NCI-H1105 (cell line): ENCODE measurements around the gene MIPEP.

Experiments used
- DNase-seq: peaks from one replicate; lab custom pipeline; 2025; lab: John Stamatoyannopoulos, UW

The MIPEP gene

GRCh38 chr13:23715092-23715761 lies 174.0 kb downstream of the MIPEP start:
- no peak for DNase-seq

DNA sequence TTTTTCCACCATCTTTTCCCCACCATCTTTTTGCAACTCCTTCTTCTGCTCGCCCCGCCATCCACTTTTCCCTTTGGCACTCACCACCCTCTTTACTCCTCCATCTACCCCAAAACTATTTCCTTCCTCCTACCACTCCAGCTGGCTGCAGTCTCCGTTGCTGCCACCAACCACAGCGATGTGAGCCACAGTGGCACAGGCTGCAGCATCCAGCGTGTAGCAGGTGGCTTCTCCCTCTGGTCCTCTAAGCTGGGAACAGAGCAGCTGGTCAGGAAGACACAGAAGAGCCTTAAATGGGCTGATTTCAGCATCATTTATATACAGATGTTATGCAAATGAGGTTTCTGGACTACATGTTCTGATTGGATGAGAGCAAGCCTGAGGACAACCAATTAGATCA lies 174.5 kb downstream of the MIPEP start:
- DNase-seq: no peak

DNA sequence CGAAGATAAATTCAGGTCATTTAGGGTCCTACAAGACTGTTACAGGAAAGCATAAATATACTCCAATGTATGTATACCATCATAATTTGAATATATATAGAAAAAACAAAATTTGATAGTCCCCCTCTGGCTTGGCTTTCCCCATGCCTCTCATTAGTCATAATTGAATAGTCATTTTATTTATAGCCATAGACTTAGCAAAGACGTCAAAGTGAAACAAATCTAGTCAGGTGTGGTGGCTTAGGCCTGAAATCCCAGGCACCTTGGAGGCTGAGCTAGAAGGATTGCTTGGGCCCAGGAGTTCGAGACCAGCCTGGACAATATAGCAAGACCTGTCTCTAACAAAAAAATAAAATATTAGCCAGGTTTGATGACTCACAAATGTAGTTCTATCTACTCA lies 177.8 kb downstream of the MIPEP start:
- DNase-seq: no peak

DNA sequence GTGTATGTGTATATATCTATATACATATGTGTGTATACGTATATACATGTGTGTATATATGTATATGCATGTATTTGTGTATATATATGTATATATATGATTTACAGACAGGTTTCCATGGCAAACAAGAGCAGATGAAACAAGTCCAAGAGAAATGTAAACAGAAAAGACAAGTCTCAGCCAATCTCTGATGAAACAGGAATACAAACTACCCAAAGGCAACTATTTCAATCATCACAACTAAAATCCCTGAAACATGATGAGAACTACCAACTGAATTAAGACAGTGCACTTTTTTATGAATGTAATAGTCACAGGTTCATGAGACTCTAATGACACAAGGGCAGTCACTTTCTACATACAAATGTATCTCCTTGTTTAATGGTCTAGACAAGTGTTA lies 178.8 kb downstream of the MIPEP start:
- DNase-seq: no peak

GRCh38 chr13:23709536-23709935 lies 179.7 kb downstream of the MIPEP start:
- no peak for DNase-seq

GRCh38 chr13:23707674-23708073 lies 181.5 kb downstream of the MIPEP start:
- DNase-seq: no peak

- DNase-seq: no peak
Observed at GRCh38 chr13:23705583-23705982, 183.6 kb downstream of the MIPEP start.

DNA sequence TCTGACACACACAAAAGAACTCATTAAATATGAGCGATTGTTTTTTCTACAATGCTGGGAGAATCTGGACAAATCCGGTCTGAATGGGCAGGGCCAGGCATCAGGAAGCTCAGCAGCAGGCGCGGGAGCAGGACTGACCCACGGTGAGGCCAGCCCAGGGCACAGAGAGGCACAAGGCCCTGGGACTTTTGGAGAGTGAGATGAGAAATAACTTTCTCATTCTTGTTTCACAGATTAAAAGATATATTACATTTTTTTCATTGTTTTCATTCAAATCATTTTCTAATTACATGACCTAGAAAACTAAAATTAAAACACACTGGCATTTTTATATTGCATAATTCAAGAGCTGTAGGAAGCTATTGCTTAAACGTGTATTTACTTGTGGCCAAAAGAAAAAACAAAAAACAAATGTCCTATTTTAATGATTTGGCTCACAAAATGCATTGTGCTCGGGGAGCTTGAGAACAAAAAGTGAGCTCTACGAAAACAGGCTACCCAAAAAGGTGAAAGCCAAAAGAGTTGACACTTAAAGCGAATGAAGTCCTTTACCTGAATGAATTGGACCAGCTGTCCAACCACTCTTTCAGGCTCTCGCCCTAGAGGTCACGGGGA lies 185.8 kb downstream of the MIPEP start:
- DNase-seq: no peak

DNA sequence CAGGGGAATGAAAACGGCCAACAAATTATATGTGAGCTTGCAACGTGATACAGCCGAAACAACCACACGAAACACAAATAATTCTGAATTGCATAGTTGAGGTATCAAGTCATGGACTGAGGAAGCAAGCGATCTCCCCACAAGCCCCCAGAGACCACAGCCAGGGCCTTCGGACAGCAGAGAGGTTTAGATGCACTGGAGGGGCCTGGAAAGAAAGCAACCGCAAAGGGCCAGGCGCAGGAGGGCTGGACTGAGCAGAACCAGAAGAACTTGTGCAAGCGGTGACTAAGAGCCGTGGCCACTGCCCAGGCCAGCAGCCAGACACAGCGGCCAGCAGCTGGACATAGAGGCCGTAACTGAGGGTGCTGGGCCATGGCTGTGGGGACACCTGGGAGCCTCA lies 187.6 kb downstream of the MIPEP start:
- DNase-seq: no peak

DNA sequence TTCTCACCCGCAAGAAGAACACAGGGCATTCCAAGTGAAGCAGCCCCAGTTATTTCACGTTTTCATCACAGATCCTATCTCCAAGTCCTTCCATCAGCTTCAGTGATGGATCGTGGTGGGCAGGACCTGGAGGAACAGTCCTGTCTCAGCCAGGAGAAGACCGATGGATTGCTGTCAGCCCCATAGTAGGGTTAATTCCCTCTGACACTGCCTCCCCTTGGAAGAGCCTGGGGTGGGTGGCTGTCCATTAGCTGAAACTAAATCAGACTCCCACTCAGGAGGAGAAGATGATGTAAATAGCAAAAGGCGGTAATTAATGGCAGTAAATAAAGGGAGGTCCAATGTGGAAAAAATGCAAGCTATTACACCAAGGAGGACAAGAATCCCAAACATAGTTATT lies 188.0 kb downstream of the MIPEP start:
- no peak for DNase-seq

DNA sequence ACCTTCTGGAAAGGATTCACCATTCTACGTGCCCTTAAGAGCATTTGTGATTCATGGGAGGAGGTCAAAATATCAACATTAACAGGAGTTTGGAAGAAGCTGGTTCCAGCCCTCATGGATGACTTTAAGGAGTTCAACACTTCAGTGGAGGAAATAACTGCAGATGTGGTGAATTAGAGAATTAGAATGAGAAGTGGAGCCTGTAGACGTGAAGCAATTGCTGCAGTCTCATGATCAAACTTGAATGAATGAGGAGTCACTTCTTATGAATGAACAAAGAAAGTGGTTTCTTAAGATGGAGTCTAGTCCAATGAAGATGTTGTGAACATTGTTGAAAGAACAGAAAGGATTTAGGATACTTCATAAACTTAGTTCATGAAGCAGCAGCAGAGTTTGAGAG lies 189.9 kb downstream of the MIPEP start:
- no peak for DNase-seq

GRCh38 chr13:23697772-23698313 lies 191.4 kb downstream of the MIPEP start:
- no peak for DNase-seq

GRCh38 chr13:23696610-23697009 lies 192.6 kb downstream of the MIPEP start:
- DNase-seq: no peak

DNA sequence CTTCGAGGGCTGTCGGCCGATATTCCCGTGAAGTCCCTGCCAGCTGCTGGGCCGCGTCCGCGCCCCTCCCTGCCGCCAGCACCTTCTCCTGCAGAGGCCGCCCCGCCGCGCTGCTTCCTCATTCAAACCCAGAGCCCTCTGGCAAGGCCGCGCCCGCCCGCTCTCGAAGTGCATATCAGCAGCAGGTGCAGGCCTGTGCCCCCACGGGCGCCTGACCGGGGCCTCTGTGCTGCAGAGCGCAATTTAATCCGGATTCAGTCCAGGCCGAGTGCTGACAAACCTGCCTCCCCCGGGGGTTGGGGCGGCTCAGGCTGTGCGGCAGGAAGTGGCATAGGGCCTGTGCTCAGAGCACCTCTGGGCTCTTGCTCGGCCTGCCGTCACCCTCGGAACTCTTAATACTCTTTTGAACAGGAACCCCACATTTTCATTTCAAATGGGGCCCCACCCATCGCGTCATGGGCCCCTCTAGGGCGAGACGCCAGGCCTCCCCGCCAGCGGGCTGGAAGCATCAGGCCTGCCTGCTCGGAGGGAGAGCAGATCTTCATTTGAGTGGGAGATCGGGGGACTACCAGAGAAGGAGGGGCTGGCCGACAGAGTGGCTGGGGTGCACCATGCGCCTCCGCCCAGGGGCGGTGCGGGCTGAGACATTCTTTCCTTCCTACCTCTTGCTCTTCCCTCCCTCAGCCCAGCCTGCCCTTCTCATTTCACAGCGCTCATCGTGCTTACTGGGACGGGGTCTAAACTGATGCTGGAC lies 193.3 kb downstream of the MIPEP start:
- no peak for DNase-seq

- no peak for DNase-seq
Observed at GRCh38 chr13:23695196-23695595, 194.0 kb downstream of the MIPEP start.

DNA sequence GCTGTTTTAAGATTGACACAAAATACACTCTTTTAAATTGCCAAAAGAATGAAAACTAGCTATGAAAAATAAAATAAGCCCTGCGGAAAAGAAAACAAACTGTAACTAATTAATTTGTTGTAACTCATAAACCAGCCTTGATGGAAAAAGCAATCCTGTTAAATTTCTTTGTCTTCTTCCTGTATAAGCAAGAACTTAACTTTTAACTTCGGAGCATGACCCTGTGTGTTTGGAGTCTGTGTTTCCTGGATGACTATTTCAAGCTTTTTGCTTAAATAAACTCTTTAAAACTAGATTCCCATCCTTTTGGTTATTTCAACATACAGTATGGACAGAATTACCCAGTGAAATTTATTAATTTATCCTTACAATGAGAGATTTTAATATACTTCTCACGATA lies 196.4 kb downstream of the MIPEP start:
- no peak for DNase-seq

DNA sequence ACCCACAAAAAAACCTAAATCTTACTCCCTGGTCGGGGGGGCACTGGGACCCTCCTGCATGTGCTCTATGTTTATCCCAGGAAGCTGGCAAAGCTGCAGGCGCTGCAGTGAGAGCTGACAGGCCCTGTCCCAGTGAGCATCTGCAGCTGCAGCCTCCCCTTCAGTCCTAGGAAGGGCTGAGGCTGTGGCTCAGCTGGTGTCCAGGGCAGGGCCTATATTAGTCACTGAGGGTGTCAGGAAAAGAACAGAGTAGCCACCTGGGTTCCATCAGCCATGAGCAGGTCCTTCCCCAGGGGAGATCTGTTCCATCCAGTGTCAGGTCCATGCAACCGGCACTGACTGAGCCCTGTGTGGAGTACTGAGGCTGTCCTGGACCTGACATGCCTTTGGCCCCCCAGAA lies 198.5 kb downstream of the MIPEP start:
- DNase-seq: no peak

- no peak for DNase-seq
Observed at GRCh38 chr13:23688336-23688735, 200.9 kb downstream of the MIPEP start.

- no peak for DNase-seq
Observed at GRCh38 chr13:23687614-23688013, 201.6 kb downstream of the MIPEP start.

- no peak for DNase-seq
Observed at GRCh38 chr13:23686948-23687347, 202.3 kb downstream of the MIPEP start.

DNA sequence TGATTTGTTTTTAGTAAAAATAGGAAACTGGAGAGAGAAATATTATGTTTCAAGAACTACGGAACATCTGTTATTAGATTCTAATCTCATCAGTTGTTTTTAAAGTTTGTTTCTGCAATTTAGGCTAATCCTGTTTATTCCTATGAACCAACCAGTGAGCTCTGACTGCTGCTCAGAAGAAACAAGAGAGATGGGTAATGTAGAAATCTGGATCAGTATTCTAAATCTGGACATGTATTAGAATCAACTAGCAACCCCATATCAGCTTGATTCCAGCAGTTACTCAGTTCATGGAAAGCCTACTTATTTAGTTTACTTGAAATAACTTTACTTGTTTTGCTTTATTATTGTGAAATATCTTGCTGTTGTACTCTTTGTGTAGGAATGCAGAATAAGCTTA lies 203.8 kb downstream of the MIPEP start:
- no peak for DNase-seq

GRCh38 chr13:23684647-23685046 lies 204.6 kb downstream of the MIPEP start:
- DNase-seq: no peak

GRCh38 chr13:23683084-23683483 lies 206.1 kb downstream of the MIPEP start:
- no peak for DNase-seq
